HFFc6 (cell line): ENCODE measurements around the gene AMOTL2. TPM values are rescaled to one million over a fixed set of nuclear protein-coding genes. Genes with fewer than 3 reads are reported as not detected.

Experiments
- DNase-seq: peaks from one replicate; pipeline ENCODE4 v3.0.0-alpha.2; 2018
- H3K27ac Mint-ChIP-seq: 2 replicates; pipeline ENCODE4 v1.8.0; 2020; ENCODE audit warnings: mild to moderate bottlenecking, mixed read lengths
- H3K27me3 Mint-ChIP-seq: 2 replicates; pipeline ENCODE4 v1.8.0; 2021; ENCODE audit warnings: mild to moderate bottlenecking, moderate library complexity, mixed read lengths; ENCODE audit not compliant: insufficient read depth
- H3K36me3 Mint-ChIP-seq: 2 replicates; pipeline ENCODE4 v1.8.0; 2021; ENCODE audit warnings: low read depth, mixed read lengths
- H3K4me1 Mint-ChIP-seq: 2 replicates; pipeline ENCODE4 v1.8.0; 2020; ENCODE audit warnings: low read depth, mixed read lengths
- H3K4me3 Mint-ChIP-seq: 2 replicates; pipeline ENCODE4 v1.8.0; 2020; ENCODE audit warnings: mild to moderate bottlenecking, moderate library complexity, mixed read lengths
- H3K9me3 Mint-ChIP-seq: 2 replicates; pipeline ENCODE4 v1.8.0; 2020; ENCODE audit warnings: mild to moderate bottlenecking, mixed read lengths
- total RNA-seq, 6 experiments: library from RNA; stranded (reverse); fragmentation: NEBNext Ultra II Directional; extraction: Animal tissue kit (Norgen Biotek cat#: 25700); gene quantifications; 2 replicates in 1 of 6; 3 replicates in 5 of 6; pipeline ENCODE4 v1.2.3, GENCODE V29; 2021
- TF ChIP-seq, protein P1 (sequence below): fragments of 200-600 bp; sonication (generic); IDR thresholded peaks from 2 replicates; pipeline ENCODE4 v1.5.0; 2021; ENCODE audit warnings: antibody characterized with exemption, mild to moderate bottlenecking

AMOTL2 gene
- total RNA-seq, 6 experiments from 2014 or later: 244 to 311 (median 274) TPM

- Mint-ChIP-seq H3K4me3 (peak overlapping the region; percentile 74), H3K27ac (peak overlapping the region; percentile 95), H3K4me1 (peaks cover 93% of the 10 kb centered on the region), H3K36me3 (peaks cover 74% of the 10 kb centered on the region), H3K27me3 (peaks cover 87% of the 10 kb centered on the region), H3K9me3 (peaks cover 12% of the 10 kb centered on the region)
- TF ChIP-seq, protein P1, sequence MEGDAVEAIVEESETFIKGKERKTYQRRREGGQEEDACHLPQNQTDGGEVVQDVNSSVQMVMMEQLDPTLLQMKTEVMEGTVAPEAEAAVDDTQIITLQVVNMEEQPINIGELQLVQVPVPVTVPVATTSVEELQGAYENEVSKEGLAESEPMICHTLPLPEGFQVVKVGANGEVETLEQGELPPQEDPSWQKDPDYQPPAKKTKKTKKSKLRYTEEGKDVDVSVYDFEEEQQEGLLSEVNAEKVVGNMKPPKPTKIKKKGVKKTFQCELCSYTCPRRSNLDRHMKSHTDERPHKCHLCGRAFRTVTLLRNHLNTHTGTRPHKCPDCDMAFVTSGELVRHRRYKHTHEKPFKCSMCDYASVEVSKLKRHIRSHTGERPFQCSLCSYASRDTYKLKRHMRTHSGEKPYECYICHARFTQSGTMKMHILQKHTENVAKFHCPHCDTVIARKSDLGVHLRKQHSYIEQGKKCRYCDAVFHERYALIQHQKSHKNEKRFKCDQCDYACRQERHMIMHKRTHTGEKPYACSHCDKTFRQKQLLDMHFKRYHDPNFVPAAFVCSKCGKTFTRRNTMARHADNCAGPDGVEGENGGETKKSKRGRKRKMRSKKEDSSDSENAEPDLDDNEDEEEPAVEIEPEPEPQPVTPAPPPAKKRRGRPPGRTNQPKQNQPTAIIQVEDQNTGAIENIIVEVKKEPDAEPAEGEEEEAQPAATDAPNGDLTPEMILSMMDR: no peak
- peak; percentile 27 for DNase-seq
Measured at GRCh38 chr3:134364936-134365765, 9.1 kb downstream of the AMOTL2 start.

DNA sequence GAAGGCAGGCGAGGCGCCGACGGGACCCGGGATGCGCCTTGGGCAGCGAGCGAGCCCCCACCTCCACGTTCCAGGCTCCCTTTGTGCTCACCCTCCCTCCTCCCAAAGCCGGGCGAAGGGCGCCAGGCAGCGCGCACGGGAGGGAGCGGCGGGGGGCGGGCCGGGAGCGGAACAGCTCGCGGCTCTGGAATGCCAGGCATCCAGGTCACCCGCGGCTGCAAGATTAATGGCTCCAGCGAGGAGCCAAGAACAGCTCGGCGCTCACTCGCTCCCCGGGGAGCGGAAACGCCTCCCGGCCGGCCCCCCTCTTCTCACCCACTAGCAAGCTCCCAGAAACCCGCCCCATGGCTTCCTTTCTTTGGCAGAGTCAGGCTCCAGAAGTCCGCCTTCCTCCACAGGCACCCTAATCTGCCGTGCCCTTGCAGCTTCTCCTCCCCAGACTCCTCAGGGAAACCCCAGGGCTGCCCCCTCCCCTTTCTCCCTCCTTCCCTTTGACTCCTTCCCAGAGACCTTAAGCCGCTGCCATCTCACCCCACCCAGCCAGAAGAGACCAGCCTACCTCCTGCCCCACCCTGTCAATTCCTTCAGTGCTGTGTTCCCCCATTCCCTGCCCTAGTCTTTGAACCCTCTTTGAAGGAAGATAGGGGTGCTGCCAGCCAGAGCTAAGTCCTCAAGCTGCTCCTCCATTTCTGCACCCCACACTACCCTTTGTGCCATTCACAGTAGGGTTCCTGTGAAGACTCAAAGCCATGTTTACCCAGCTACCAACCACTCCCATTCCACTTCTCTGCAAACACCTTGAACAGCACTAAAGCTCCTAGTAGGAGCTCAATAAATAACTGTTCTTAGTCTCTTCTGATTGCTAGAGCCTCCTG, 9.9 kb downstream of the AMOTL2 start:
- peak; percentile 97 for DNase-seq
- TF ChIP-seq, protein P1: no peak
- peak overlapping the region; percentile 95 for H3K27ac Mint-ChIP-seq
- H3K36me3 Mint-ChIP-seq: peaks cover 69% of the 10 kb centered on the region
- peaks cover 89% of the 10 kb centered on the region for H3K27me3 Mint-ChIP-seq
- peaks cover 20% of the 10 kb centered on the region for H3K9me3 Mint-ChIP-seq
- H3K4me3 Mint-ChIP-seq: peak overlapping the region; percentile 77
- peaks cover 93% of the 10 kb centered on the region for H3K4me1 Mint-ChIP-seq

DNA sequence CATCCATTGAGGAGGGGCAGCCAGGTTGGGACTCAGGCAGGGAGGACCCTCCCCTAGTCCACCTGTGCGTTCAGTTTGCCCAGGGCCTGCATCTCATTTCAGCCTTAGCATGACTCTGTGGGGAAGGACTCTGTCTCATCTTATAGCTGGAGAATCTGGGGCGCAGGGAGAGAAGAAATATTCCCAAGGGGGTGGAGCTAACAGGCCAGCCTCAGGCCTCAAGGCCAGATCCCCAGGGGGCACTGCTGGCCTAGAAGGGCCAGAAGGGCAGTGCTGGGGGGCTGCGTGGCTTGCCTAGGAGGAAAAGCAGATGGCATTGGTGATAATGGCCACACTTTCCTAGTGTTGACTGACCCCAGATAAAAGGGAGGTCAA, 10.9 kb downstream of the AMOTL2 start:
- DNase-seq: peak; percentile 29
- H3K27me3 Mint-ChIP-seq: peaks cover 87% of the 10 kb centered on the region
- TF ChIP-seq, protein P1: no peak
- peaks cover 20% of the 10 kb centered on the region for H3K9me3 Mint-ChIP-seq
- H3K36me3 Mint-ChIP-seq: peaks cover 69% of the 10 kb centered on the region
- H3K4me3 Mint-ChIP-seq: peak overlapping the region; percentile 77
- H3K4me1 Mint-ChIP-seq: peaks cover 93% of the 10 kb centered on the region
- peak overlapping the region; percentile 95 for H3K27ac Mint-ChIP-seq

DNA sequence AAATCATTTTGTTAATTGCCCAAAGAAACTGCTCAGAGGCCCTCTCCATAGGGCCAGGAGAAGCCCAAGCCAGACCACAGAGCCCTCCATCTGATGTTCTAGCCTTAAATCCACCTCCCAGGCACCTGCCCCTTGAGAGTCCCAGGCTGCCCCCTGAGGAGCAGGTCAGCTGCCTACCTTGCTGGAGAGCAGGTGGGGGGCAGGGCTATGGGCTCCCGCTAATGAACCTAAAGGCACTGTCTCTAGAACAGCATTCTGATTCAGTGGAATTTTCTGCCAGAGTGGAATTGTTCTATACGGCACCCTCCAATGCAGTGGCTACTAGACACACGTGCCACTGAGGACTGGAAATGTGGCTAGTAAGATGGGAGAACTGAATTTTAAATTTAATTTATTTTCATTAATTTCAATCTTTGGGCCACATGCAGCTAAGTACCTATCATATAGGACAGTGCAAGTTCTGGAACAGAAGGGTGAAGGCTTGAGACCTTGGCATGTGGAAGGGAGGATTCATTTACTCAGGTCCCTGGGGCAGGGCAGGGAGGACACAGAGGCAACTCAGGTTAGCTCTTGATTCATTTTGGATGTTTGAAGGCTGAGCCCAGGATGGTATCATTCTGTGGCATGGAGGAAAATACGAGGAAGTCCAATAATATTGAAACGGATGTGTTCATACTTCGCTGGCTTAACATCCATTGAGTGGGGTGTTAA, 11.4 kb downstream of the AMOTL2 start:
- peaks cover 67% of the 10 kb centered on the region for H3K36me3 Mint-ChIP-seq

GRCh38 chr3:134362221-134362620, 12.0 kb downstream of the AMOTL2 start:
- peaks cover 69% of the 10 kb centered on the region for H3K36me3 Mint-ChIP-seq
- peak overlapping the region; percentile 95 for H3K27ac Mint-ChIP-seq
- TF ChIP-seq, protein P1: no peak
- peaks cover 20% of the 10 kb centered on the region for H3K9me3 Mint-ChIP-seq
- H3K4me3 Mint-ChIP-seq: peak overlapping the region; percentile 77
- H3K4me1 Mint-ChIP-seq: peaks cover 93% of the 10 kb centered on the region
- peaks cover 89% of the 10 kb centered on the region for H3K27me3 Mint-ChIP-seq
- DNase-seq: no peak

More for the DNA sequence above, 11.4 kb downstream of the AMOTL2 start:
- H3K27me3 Mint-ChIP-seq: peaks cover 88% of the 10 kb centered on the region
- H3K27ac Mint-ChIP-seq: peak overlapping the region; percentile 95
- DNase-seq: no peak
- peak overlapping the region; percentile 77 for H3K4me3 Mint-ChIP-seq
- TF ChIP-seq, protein P1: no peak
- peaks cover 93% of the 10 kb centered on the region for H3K4me1 Mint-ChIP-seq
- peaks cover 20% of the 10 kb centered on the region for H3K9me3 Mint-ChIP-seq
